Measurements from ENCODE around the gene SLC47A2.

SLC47A2 gene

GRCh38 chr17:19738073-19738449 is 21.7 kb upstream of the SLC47A2 start:
- no peak overlapping the region for H3K23ac ChIP-seq (ENCODE audit: low read length in 2 of 2)
- H4K8ac ChIP-seq (ENCODE audit: low read length) = no peak overlapping the region
- H3K4me3 ChIP-seq (ENCODE audit: insufficient read depth in 1 of 2, low read depth in 1 of 2, low read length in 2 of 2) = no peak overlapping the region
- H3K9ac ChIP-seq (ENCODE audit: low read length) = no peak overlapping the region
- H3K9me3 ChIP-seq (ENCODE audit: control insufficient read depth, low read length) = no peaks in the 10 kb centered on the region
- H3K27ac ChIP-seq (ENCODE audit: low read length, poor library complexity, severe bottlenecking) = no peak overlapping the region
- no peak overlapping the region for H3K4ac ChIP-seq (ENCODE audit: low read depth in 1 of 2, low read length in 2 of 2)
- H2BK120ac ChIP-seq (ENCODE audit: low read depth, low read length) = no peak overlapping the region
- WGBS = 90% methylated on average over 14 of the region's 14 CpGs
- H3K14ac ChIP-seq (ENCODE audit: low read length in 2 of 2) = no peak overlapping the region
- peaks cover 3 to 19% of the 10 kb centered on the region in 2 experiments for H3K27me3 ChIP-seq (ENCODE audit: control insufficient read depth in 1 of 2, insufficient read depth in 1 of 2, low read length in 2 of 2)
- no peak for DNase-seq
- no peaks in the 10 kb centered on the region for H3K79me1 ChIP-seq (replicated peaks; ENCODE audit: low read length, poor library complexity, severe bottlenecking)
- H4K91ac ChIP-seq (ENCODE audit: low read length) = no peak overlapping the region
- H3K18ac ChIP-seq (ENCODE audit: low read depth in 1 of 2, low read length in 2 of 2) = no peak overlapping the region
- H2BK12ac ChIP-seq (ENCODE audit: low read length in 2 of 2) = no peak overlapping the region
- H2AK5ac ChIP-seq (ENCODE audit: low read length, severe bottlenecking) = no peak overlapping the region
- no peaks in the 10 kb centered on the region for H3K4me1 ChIP-seq (ENCODE audit: control insufficient read depth, insufficient read depth, low read depth, low read length)
- no peak overlapping the region for H2BK5ac ChIP-seq (ENCODE audit: low read depth, low read length, poor library complexity, severe bottlenecking)
- no peak overlapping the region for H2AFZ ChIP-seq (ENCODE audit: low read depth, low read length)
- no peak overlapping the region for H3K4me2 ChIP-seq (ENCODE audit: low read length, poor library complexity, severe bottlenecking)
- H2BK15ac ChIP-seq (ENCODE audit: low read depth, poor library complexity, severe bottlenecking) = no peak overlapping the region
- no peaks in the 10 kb centered on the region for H3K36me3 ChIP-seq (ENCODE audit: control insufficient read depth in 1 of 2, insufficient read depth in 2 of 2, low read depth in 1 of 2, low read length in 2 of 2)

GRCh38 chr17:19737305-19738072 is 21.1 kb upstream of the SLC47A2 start:
- Histone ChIP-seq H3K4me3 (ENCODE audit: insufficient read depth in 1 of 2, low read depth in 1 of 2, low read length in 2 of 2) (no peak overlapping the region), H3K27me3 (ENCODE audit: control insufficient read depth in 1 of 2, insufficient read depth in 1 of 2, low read length in 2 of 2) (peaks cover 0 to 19% of the 10 kb centered on the region in 2 experiments), H3K9ac (ENCODE audit: low read length) (no peak overlapping the region), H3K4me2 (ENCODE audit: low read length, poor library complexity, severe bottlenecking) (no peak overlapping the region), H2AK5ac (ENCODE audit: low read length, severe bottlenecking) (no peak overlapping the region), H4K8ac (ENCODE audit: low read length) (no peak overlapping the region), H3K18ac (ENCODE audit: low read depth in 1 of 2, low read length in 2 of 2) (no peak overlapping the region), H2BK5ac (ENCODE audit: low read depth, low read length, poor library complexity, severe bottlenecking) (no peak overlapping the region), H3K4me1 (ENCODE audit: control insufficient read depth, insufficient read depth, low read depth, low read length) (no peaks in the 10 kb centered on the region), H3K23ac (ENCODE audit: low read length in 2 of 2) (no peak overlapping the region), H3K14ac (ENCODE audit: low read length in 2 of 2) (no peak overlapping the region), H3K79me1 (replicated peaks; ENCODE audit: low read length, poor library complexity, severe bottlenecking) (no peaks in the 10 kb centered on the region), H3K4ac (ENCODE audit: low read depth in 1 of 2, low read length in 2 of 2) (no peak overlapping the region), H2BK15ac (ENCODE audit: low read depth, poor library complexity, severe bottlenecking) (no peak overlapping the region), H2BK12ac (ENCODE audit: low read length in 2 of 2) (no peak overlapping the region), H3K9me3 (ENCODE audit: control insufficient read depth, low read length) (no peaks in the 10 kb centered on the region), H2AFZ (ENCODE audit: low read depth, low read length) (no peak overlapping the region), H2BK120ac (ENCODE audit: low read depth, low read length) (no peak overlapping the region), H3K36me3 (ENCODE audit: control insufficient read depth in 1 of 2, insufficient read depth in 2 of 2, low read depth in 1 of 2, low read length in 2 of 2) (no peaks in the 10 kb centered on the region), H4K91ac (ENCODE audit: low read length) (no peak overlapping the region), H3K27ac (ENCODE audit: low read length, poor library complexity, severe bottlenecking) (no peak overlapping the region)
- no peak for DNase-seq
- 87% methylated on average over 15 of the region's 15 CpGs for WGBS

- H4K91ac ChIP-seq (ENCODE audit: low read length) = no peak overlapping the region
- H3K4me3 ChIP-seq (ENCODE audit: insufficient read depth in 1 of 2, low read depth in 1 of 2, low read length in 2 of 2) = no peak overlapping the region
- H4K8ac ChIP-seq (ENCODE audit: low read length) = no peak overlapping the region
- H3K23ac ChIP-seq (ENCODE audit: low read length in 2 of 2) = no peak overlapping the region
- no peaks in the 10 kb centered on the region for H3K36me3 ChIP-seq (ENCODE audit: control insufficient read depth in 1 of 2, insufficient read depth in 2 of 2, low read depth in 1 of 2, low read length in 2 of 2)
- H3K27me3 ChIP-seq (ENCODE audit: control insufficient read depth in 1 of 2, insufficient read depth in 1 of 2, low read length in 2 of 2) = peaks cover 5 to 22% of the 10 kb centered on the region in 2 experiments
- H2AFZ ChIP-seq (ENCODE audit: low read depth, low read length) = no peak overlapping the region
- H3K9me3 ChIP-seq (ENCODE audit: control insufficient read depth, low read length) = no peaks in the 10 kb centered on the region
- H3K4ac ChIP-seq (ENCODE audit: low read depth in 1 of 2, low read length in 2 of 2) = no peak overlapping the region
- H3K14ac ChIP-seq (ENCODE audit: low read length in 2 of 2) = no peak overlapping the region
- no peak overlapping the region for H3K18ac ChIP-seq (ENCODE audit: low read depth in 1 of 2, low read length in 2 of 2)
- no peak overlapping the region for H2BK15ac ChIP-seq (ENCODE audit: low read depth, poor library complexity, severe bottlenecking)
- H3K4me1 ChIP-seq (ENCODE audit: control insufficient read depth, insufficient read depth, low read depth, low read length) = no peaks in the 10 kb centered on the region
- DNase-seq = no peak
- H2BK12ac ChIP-seq (ENCODE audit: low read length in 2 of 2) = no peak overlapping the region
- H3K27ac ChIP-seq (ENCODE audit: low read length, poor library complexity, severe bottlenecking) = no peak overlapping the region
- H2BK5ac ChIP-seq (ENCODE audit: low read depth, low read length, poor library complexity, severe bottlenecking) = no peak overlapping the region
- H3K4me2 ChIP-seq (ENCODE audit: low read length, poor library complexity, severe bottlenecking) = no peak overlapping the region
- H3K79me1 ChIP-seq (replicated peaks; ENCODE audit: low read length, poor library complexity, severe bottlenecking) = no peaks in the 10 kb centered on the region
- H2BK120ac ChIP-seq (ENCODE audit: low read depth, low read length) = no peak overlapping the region
- no peak overlapping the region for H2AK5ac ChIP-seq (ENCODE audit: low read length, severe bottlenecking)
- WGBS = 70% methylated on average over 11 of the region's 11 CpGs
- H3K9ac ChIP-seq (ENCODE audit: low read length) = no peak overlapping the region
These were observed 19.7 kb upstream of the SLC47A2 start for GRCh38 chr17:19736071-19736470.

GRCh38 chr17:19733953-19734526 is 17.7 kb upstream of the SLC47A2 start:
- Histone ChIP-seq H3K4me1 (ENCODE audit: control insufficient read depth, insufficient read depth, low read depth, low read length) (no peaks in the 10 kb centered on the region), H3K36me3 (ENCODE audit: control insufficient read depth in 1 of 2, insufficient read depth in 2 of 2, low read depth in 1 of 2, low read length in 2 of 2) (no peaks in the 10 kb centered on the region), H2AFZ (ENCODE audit: low read depth, low read length) (no peak overlapping the region), H2BK5ac (ENCODE audit: low read depth, low read length, poor library complexity, severe bottlenecking) (no peak overlapping the region), H3K79me1 (replicated peaks; ENCODE audit: low read length, poor library complexity, severe bottlenecking) (no peaks in the 10 kb centered on the region), H2BK12ac (ENCODE audit: low read length in 2 of 2) (no peak overlapping the region), H3K27ac (ENCODE audit: low read length, poor library complexity, severe bottlenecking) (no peak overlapping the region), H3K14ac (ENCODE audit: low read length in 2 of 2) (no peak overlapping the region), H3K27me3 (ENCODE audit: control insufficient read depth in 1 of 2, insufficient read depth in 1 of 2, low read length in 2 of 2) (peaks cover 5 to 19% of the 10 kb centered on the region in 2 experiments), H4K91ac (ENCODE audit: low read length) (no peak overlapping the region), H3K4ac (ENCODE audit: low read depth in 1 of 2, low read length in 2 of 2) (no peak overlapping the region), H2AK5ac (ENCODE audit: low read length, severe bottlenecking) (no peak overlapping the region), H3K4me3 (ENCODE audit: insufficient read depth in 1 of 2, low read depth in 1 of 2, low read length in 2 of 2) (no peak overlapping the region), H3K18ac (ENCODE audit: low read depth in 1 of 2, low read length in 2 of 2) (no peak overlapping the region), H2BK15ac (ENCODE audit: low read depth, poor library complexity, severe bottlenecking) (no peak overlapping the region), H3K9ac (ENCODE audit: low read length) (no peak overlapping the region), H4K8ac (ENCODE audit: low read length) (no peak overlapping the region), H3K4me2 (ENCODE audit: low read length, poor library complexity, severe bottlenecking) (no peak overlapping the region), H3K9me3 (ENCODE audit: control insufficient read depth, low read length) (no peaks in the 10 kb centered on the region), H2BK120ac (ENCODE audit: low read depth, low read length) (no peak overlapping the region), H3K23ac (ENCODE audit: low read length in 2 of 2) (no peak overlapping the region)
- DNase-seq = no peak
- 67% methylated on average over 5 of the region's 11 CpGs for WGBS

All from mesenchymal stem cell (in vitro differentiated cells and primary cell).